Prostate gland (tissue), 2 donors: ENCODE data around the gene ALK.

Experiments
- CTCF ChIP-seq, 4 experiments: fragments of 200-600 bp in 2 of 4; fragments of 450-650 bp in 2 of 4; sonication (generic) in 2 of 4; IDR thresholded peaks; 1 replicate in 3 of 4; 2 replicates in 1 of 4; pipeline ENCODE4 v1.5.1; 2016 to 2019; ENCODE audit warnings: antibody characterized with exemption in 4 of 4, mild to moderate bottlenecking in 2 of 4, moderate library complexity in 2 of 4
- POLR2A ChIP-seq: fragments of 450-650 bp; IDR thresholded peaks from one replicate; pipeline ENCODE4 v1.6.1; 2016; ENCODE audit warnings: antibody characterized with exemption, mild to moderate bottlenecking
- POLR2AphosphoS5 ChIP-seq: sonication (generic); formaldehyde crosslinking; IDR thresholded peaks from one replicate; pipeline ENCODE4 v1.6.1; 2017; ENCODE audit warnings: antibody characterized with exemption

- no peak for TF ChIP-seq CTCF (IDR thresholded peaks at IDR 0.05)
- TF ChIP-seq POLR2AphosphoS5 = no peak
- no peak for TF ChIP-seq POLR2A
Measured at GRCh38 chr2:29345236-29345635, 576.1 kb downstream of the ALK start.
